Mesodermal cell (in vitro differentiated cells): ENCODE data around the gene FAM120A.

Experiments used
- H3K27ac ChIP-seq: 2 replicates; pipeline ENCODE4 v1.7.0; 2013; ENCODE audit warnings: mild to moderate bottlenecking, low read depth, low read length, moderate library complexity; ENCODE audit not compliant: severe bottlenecking
- H3K36me3 ChIP-seq: 2 replicates; pipeline ENCODE4 v1.7.1; 2013; ENCODE audit warnings: mild to moderate bottlenecking, low read length, moderate library complexity; ENCODE audit not compliant: control insufficient read depth, insufficient read depth
- H3K4me1 ChIP-seq: one replicate; pipeline ENCODE4 v1.7.1; 2013; ENCODE audit warnings: mild to moderate bottlenecking, low read length; ENCODE audit not compliant: insufficient read depth, control insufficient read depth, poor library complexity, severe bottlenecking
- H3K4me3 ChIP-seq: 2 replicates; pipeline ENCODE4 v1.7.0; 2013; ENCODE audit warnings: low read length, control low read depth, mild to moderate bottlenecking; ENCODE audit not compliant: insufficient read depth, poor library complexity, severe bottlenecking; ENCODE audit errors: extremely low read depth
- H3K9me3 ChIP-seq: 2 replicates; pipeline ENCODE4 v1.7.1; 2013; ENCODE audit warnings: mild to moderate bottlenecking, low read length, moderate library complexity; ENCODE audit not compliant: control insufficient read depth
- WGBS, 2 experiments: methylation state at CpG; one replicate each; pipeline ENCODE4 v1.1.5; 2013; ENCODE audit warnings: missing lambda C conversion rate in 2 of 2; ENCODE audit not compliant: insufficient coverage in 2 of 2; 5-methylcytosine and 5-hydroxymethylcytosine counted together

FAM120A gene

GRCh38 chr9:93491593-93492232 lies 40.2 kb downstream of the FAM120A start:
- H3K4me1 ChIP-seq: no peaks in the 10 kb centered on the region
- H3K27ac ChIP-seq: no peak overlapping the region
- no peaks in the 10 kb centered on the region for H3K9me3 ChIP-seq
- WGBS, 2 experiments: 78 to 100% methylated on average over 1 of the region's 3 CpGs
- no peak overlapping the region for H3K4me3 ChIP-seq
- H3K36me3 ChIP-seq: peaks cover 63% of the 10 kb centered on the region

DNA sequence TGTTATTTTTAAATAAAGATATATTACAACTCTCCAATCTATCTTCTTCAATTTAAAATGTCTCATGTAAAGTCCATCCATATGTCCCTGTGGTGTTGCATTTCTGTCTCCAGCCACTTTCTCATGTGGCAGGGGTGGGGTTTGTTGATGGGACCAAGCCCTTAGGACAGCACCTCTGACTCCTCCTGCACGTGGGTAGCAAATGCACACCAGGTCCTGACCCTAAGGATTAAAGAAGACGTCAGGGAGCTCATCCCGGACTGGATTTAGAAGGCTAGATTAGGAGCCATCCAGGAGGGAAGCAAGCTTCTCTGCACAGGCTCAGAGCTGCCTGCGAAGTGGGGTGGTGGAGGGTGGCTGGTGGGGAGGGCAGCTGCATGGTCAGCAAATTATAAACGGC lies 40.8 kb downstream of the FAM120A start:
- WGBS, 2 experiments: 69 to 94% methylated on average over 3 to 4 of the region's 5 CpGs
- Histone ChIP-seq H3K9me3 (no peaks in the 10 kb centered on the region), H3K36me3 (peaks cover 69% of the 10 kb centered on the region), H3K27ac (no peak overlapping the region), H3K4me3 (no peak overlapping the region), H3K4me1 (no peaks in the 10 kb centered on the region)

GRCh38 chr9:93493949-93494348 lies 42.5 kb downstream of the FAM120A start:
- Histone ChIP-seq H3K27ac (no peak overlapping the region), H3K4me3 (no peak overlapping the region), H3K9me3 (no peaks in the 10 kb centered on the region), H3K36me3 (peaks cover 75% of the 10 kb centered on the region), H3K4me1 (no peaks in the 10 kb centered on the region)
- WGBS, 2 experiments: 95 to 98% methylated on average over 11 to 12 of the region's 12 CpGs

DNA sequence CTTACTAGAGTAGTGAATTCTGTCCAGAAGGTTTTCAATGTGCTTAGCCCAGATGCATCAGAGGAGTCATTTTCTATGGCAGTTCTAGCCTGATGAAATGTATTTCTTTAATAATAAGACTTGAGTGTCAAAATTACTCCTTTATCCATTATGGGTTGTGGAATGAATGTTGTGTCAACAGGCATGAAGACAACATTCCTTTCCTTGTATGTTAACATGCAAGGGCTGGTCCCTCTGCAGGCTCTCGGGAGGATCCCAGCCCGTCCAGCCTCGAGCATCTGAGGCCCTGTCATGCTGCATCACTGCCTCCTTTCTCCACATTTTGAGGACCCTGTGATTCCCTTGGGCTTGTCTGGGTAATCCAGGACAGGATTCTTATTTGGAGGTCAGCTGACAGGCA lies 44.8 kb downstream of the FAM120A start:
- 100% methylated on average over 2 to 3 of the region's 3 CpGs for WGBS, 2 experiments
- Histone ChIP-seq H3K27ac (no peak overlapping the region), H3K36me3 (peaks cover 76% of the 10 kb centered on the region), H3K9me3 (no peaks in the 10 kb centered on the region), H3K4me1 (no peaks in the 10 kb centered on the region), H3K4me3 (no peak overlapping the region)

GRCh38 chr9:93500571-93501298 lies 49.2 kb downstream of the FAM120A start:
- Histone ChIP-seq H3K27ac (no peak overlapping the region), H3K9me3 (no peaks in the 10 kb centered on the region), H3K4me3 (no peak overlapping the region), H3K4me1 (no peaks in the 10 kb centered on the region), H3K36me3 (peaks cover 75% of the 10 kb centered on the region)
- 89 to 100% methylated on average over 2 to 4 of the region's 4 CpGs for WGBS, 2 experiments

GRCh38 chr9:93501406-93501805 lies 49.9 kb downstream of the FAM120A start:
- 93 to 98% methylated on average over 3 to 4 of the region's 4 CpGs for WGBS, 2 experiments
- Histone ChIP-seq H3K4me3 (no peak overlapping the region), H3K27ac (no peak overlapping the region), H3K4me1 (no peaks in the 10 kb centered on the region), H3K36me3 (peaks cover 69% of the 10 kb centered on the region), H3K9me3 (no peaks in the 10 kb centered on the region)

DNA sequence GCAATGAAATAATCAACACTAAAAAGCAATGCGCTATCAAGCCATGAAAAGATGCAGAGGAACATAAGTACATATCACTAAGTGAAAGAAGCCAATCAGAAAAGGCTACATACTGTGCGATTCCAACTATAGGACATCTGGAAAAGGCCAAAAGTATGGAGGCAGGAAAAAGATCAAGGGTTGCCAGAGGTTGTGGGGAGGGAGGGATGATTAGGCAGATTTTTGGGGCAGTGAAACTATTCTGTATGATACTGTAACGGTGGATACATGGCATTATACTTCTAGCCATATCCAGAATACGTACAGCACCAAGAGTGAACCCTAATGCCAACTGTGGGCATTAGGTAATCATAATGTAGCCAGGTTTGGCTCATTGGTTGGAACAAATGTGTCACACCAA lies 51.9 kb downstream of the FAM120A start:
- H3K9me3 ChIP-seq: no peaks in the 10 kb centered on the region
- 94 to 100% methylated on average over 1 to 2 of the region's 4 CpGs for WGBS, 2 experiments
- H3K4me1 ChIP-seq: no peaks in the 10 kb centered on the region
- no peak overlapping the region for H3K27ac ChIP-seq
- H3K36me3 ChIP-seq: peaks cover 50% of the 10 kb centered on the region
- H3K4me3 ChIP-seq: no peak overlapping the region

- H3K9me3 ChIP-seq: no peaks in the 10 kb centered on the region
- WGBS, 2 experiments: 94 to 100% methylated on average over 2 to 3 of the region's 4 CpGs
- no peak overlapping the region for H3K4me3 ChIP-seq
- H3K4me1 ChIP-seq: no peaks in the 10 kb centered on the region
- no peak overlapping the region for H3K27ac ChIP-seq
- H3K36me3 ChIP-seq: peaks cover 28% of the 10 kb centered on the region
These were observed 54.2 kb downstream of the FAM120A start for GRCh38 chr9:93505541-93506132.

DNA sequence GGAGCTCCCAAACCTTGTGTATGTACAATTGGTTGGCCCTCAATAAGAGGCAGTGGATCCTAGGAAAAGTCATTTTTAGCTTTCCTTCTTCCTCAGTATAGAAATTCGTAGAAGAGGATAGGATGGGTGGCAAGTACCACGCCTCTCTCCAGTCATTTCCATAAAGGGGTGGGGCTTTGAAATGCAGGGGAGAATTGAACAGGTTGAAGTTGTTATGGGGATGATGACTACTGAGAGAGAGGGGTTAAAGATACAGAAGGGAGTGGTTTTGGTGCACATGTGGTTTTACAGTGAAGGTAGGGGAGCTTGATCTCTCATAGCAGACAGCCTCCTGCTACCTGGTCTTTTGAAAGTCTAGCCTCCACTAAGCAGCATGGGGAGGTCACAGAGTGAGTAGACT lies 56.3 kb downstream of the FAM120A start:
- Histone ChIP-seq H3K4me3 (no peak overlapping the region), H3K36me3 (peaks cover 15% of the 10 kb centered on the region), H3K9me3 (no peaks in the 10 kb centered on the region), H3K27ac (no peak overlapping the region), H3K4me1 (no peaks in the 10 kb centered on the region)
- WGBS, 2 experiments: 100% methylated on average over 1 of the region's 2 CpGs; no CpG with 5 or more reads in 1 of the 2 experiments

DNA sequence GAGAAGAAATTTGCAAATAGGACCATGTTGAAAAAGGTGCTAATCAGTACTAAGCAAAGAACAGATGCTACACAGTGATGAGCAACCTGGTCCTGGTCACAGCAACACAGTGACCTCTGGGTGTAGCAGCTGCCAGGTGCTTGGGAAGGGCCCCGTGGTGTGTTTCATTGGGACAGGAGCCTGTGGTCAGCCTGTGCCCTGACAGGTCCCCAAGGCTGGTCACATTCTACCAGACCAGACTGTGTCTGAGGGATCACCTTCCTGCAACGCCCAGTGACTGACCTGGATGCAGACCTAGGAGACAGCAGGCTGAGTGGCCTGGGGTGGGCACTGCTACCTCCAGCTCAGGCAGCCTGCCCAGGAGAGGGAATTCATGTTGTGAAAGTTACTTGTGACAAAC lies 56.7 kb downstream of the FAM120A start:
- Histone ChIP-seq H3K36me3 (peaks cover 13% of the 10 kb centered on the region), H3K27ac (no peak overlapping the region), H3K9me3 (no peaks in the 10 kb centered on the region), H3K4me1 (no peaks in the 10 kb centered on the region), H3K4me3 (no peak overlapping the region)
- WGBS, 2 experiments: 86 to 93% methylated on average over 2 of the region's 2 CpGs

DNA sequence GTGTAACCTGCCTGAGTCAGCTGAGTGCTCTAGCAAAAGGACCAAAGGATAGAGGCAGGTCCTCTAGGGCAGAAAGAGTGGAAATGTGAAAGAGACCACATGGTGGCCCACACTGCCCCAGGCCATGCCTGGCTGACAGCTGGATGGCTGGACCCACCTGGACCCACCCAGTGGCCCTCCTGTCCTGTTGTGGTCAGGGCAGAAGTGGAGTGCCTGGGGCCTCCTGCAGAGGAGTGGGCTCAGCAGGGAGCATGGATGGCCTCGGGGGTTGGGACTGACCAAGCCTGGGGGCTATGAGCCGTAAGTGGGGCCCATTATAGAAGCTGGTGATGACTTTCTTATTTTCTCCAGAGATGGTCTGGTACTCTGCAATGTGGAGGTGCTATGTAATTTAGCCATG lies 57.6 kb downstream of the FAM120A start:
- Histone ChIP-seq H3K4me1 (no peaks in the 10 kb centered on the region), H3K4me3 (no peak overlapping the region), H3K36me3 (peaks cover 15% of the 10 kb centered on the region), H3K27ac (no peak overlapping the region), H3K9me3 (no peaks in the 10 kb centered on the region)
- WGBS, 2 experiments: 75 to 80% methylated on average over 1 to 2 of the region's 2 CpGs
